OCI-M2 (cell line): ENCODE results near the gene REN.

Experiments
- DNase-seq: peaks from one replicate; lab custom pipeline; 2025; ENCODE audit not compliant: unreplicated experiment; lab: John Stamatoyannopoulos, UW

Gene REN

GRCh38 chr1:204134103-204134502 lies 32.0 kb downstream of the REN start:
- DNase-seq: no peak

- DNase-seq: no peak
Observed at GRCh38 chr1:204132718-204133117, 33.4 kb downstream of the REN start.

- no peak for DNase-seq
Observed at GRCh38 chr1:204131978-204132377, 34.2 kb downstream of the REN start.

GRCh38 chr1:204130981-204131892 lies 34.9 kb downstream of the REN start:
- DNase-seq: no peak

GRCh38 chr1:204130178-204130577 lies 36.0 kb downstream of the REN start:
- DNase-seq: no peak

- no peak for DNase-seq
Observed at GRCh38 chr1:204128964-204129896, 36.9 kb downstream of the REN start.

- no peak for DNase-seq
Observed at GRCh38 chr1:204128464-204128963, 37.6 kb downstream of the REN start.

GRCh38 chr1:204127597-204128242 lies 38.4 kb downstream of the REN start:
- DNase-seq: no peak

GRCh38 chr1:204126956-204127355 lies 39.2 kb downstream of the REN start:
- DNase-seq: no peak

- no peak for DNase-seq
Observed at GRCh38 chr1:204126386-204126785, 39.8 kb downstream of the REN start.

- DNase-seq: no peak
Observed at GRCh38 chr1:204125759-204126351, 40.3 kb downstream of the REN start.

- no peak for DNase-seq
Observed at GRCh38 chr1:204124639-204125038, 41.5 kb downstream of the REN start.

- no peak for DNase-seq
Observed at GRCh38 chr1:204123376-204123775, 42.8 kb downstream of the REN start.

GRCh38 chr1:204121840-204122555 lies 44.1 kb downstream of the REN start:
- DNase-seq: no peak

GRCh38 chr1:204116539-204116938 lies 49.6 kb downstream of the REN start:
- no peak for DNase-seq

- DNase-seq: no peak
Observed at GRCh38 chr1:204115116-204115515, 51.0 kb downstream of the REN start.

GRCh38 chr1:204114606-204115005 lies 51.5 kb downstream of the REN start:
- no peak for DNase-seq

- DNase-seq: no peak
Observed at GRCh38 chr1:204113896-204114295, 52.2 kb downstream of the REN start.

- no peak for DNase-seq
Observed at GRCh38 chr1:204112876-204113730, 53.0 kb downstream of the REN start.
